WTC11 (cell line): ENCODE data around the gene KIFBP. TPM values are rescaled to one million over a fixed set of nuclear protein-coding genes. Genes with fewer than 3 reads are reported as not detected.

Experiments
- ATAC-seq: fragments of 200-7000 bp; cut with Tn5 transposase; 2 replicates; pipeline ENCODE4 v1.10.0; 2021; ENCODE audit warnings: mild to moderate bottlenecking, moderate library complexity
- CTCF ChIA-PET: fragments of 300-600 bp; sonication (Branson Sonifier 250); formaldehyde crosslinking; loops from one replicate; lab custom pipeline; 2021; ENCODE audit warnings: antibody characterized with exemption; lab: Charles Lee
- POLR2A ChIA-PET: fragments of 350-600 bp; sonication (Branson Sonifier 250); formaldehyde crosslinking; loops from one replicate; lab custom pipeline; 2021; ENCODE audit warnings: antibody characterized with exemption; lab: Charles Lee
- DNase-seq: peaks from one replicate; pipeline ENCODE4 v3.0.0; 2021; ENCODE audit warnings: low spot score
- H3K27ac Mint-ChIP-seq: 2 replicates; pipeline ENCODE4 v1.8.0; 2021; ENCODE audit warnings: mixed read lengths
- H3K27me3 Mint-ChIP-seq: 2 replicates; pipeline ENCODE4 v1.8.0; 2021; ENCODE audit warnings: low read depth, mild to moderate bottlenecking, moderate library complexity, mixed read lengths
- H3K36me3 Mint-ChIP-seq: 2 replicates; pipeline ENCODE4 v1.8.0; 2021; ENCODE audit warnings: mixed read lengths
- H3K4me1 Mint-ChIP-seq: 2 replicates; pipeline ENCODE4 v1.8.0; 2022; ENCODE audit warnings: mixed read lengths
- H3K4me3 Mint-ChIP-seq: 2 replicates; pipeline ENCODE4 v1.8.0; 2021; ENCODE audit warnings: mild to moderate bottlenecking, moderate library complexity, mixed read lengths
- H3K9me3 Mint-ChIP-seq: 2 replicates; pipeline ENCODE4 v1.8.0; 2021; ENCODE audit warnings: mixed read lengths
- CBFB ChIP-seq: sonication (generic); formaldehyde crosslinking; IDR thresholded peaks from 2 replicates; pipeline ENCODE4 v1.8.1; 2022; ENCODE audit warnings: mild to moderate bottlenecking, low read depth, missing genetic modification reagents
- CREB1 ChIP-seq: sonication (generic); formaldehyde crosslinking; IDR thresholded peaks from 2 replicates; pipeline ENCODE4 v1.8.0; 2023; ENCODE audit warnings: mild to moderate bottlenecking, missing genetic modification reagents
- GRHL2 ChIP-seq: fragments of 250-450 bp; sonication (Bioruptor Pico); IDR thresholded peaks from 2 replicates; pipeline ENCODE4 v1.8.0; 2022; ENCODE audit warnings: mild to moderate bottlenecking, moderate library complexity; ENCODE audit not compliant: insufficient replicate concordance, severe bottlenecking
- IRF2 ChIP-seq: sonication (generic); formaldehyde crosslinking; IDR thresholded peaks from 2 replicates; pipeline ENCODE4 v1.8.0; 2022; ENCODE audit warnings: low read depth, missing genetic modification reagents, borderline replicate concordance
- NFYB ChIP-seq: sonication (generic); formaldehyde crosslinking; conservative IDR thresholded peaks from 2 replicates; pipeline ENCODE4 v1.8.0; 2022; ENCODE audit warnings: low read depth, missing genetic modification reagents
- NR3C1 ChIP-seq: sonication (generic); formaldehyde crosslinking; conservative IDR thresholded peaks from 2 replicates; pipeline ENCODE4 v1.8.1; 2023; ENCODE audit warnings: low read depth, mild to moderate bottlenecking, missing genetic modification reagents
- SP1 ChIP-seq: sonication (generic); formaldehyde crosslinking; conservative IDR thresholded peaks from 2 replicates; pipeline ENCODE4 v1.8.1; 2022; ENCODE audit warnings: missing genetic modification reagents
- TEAD1 ChIP-seq: sonication (generic); formaldehyde crosslinking; IDR thresholded peaks from 2 replicates; pipeline ENCODE4 v1.8.0; 2022; ENCODE audit warnings: mild to moderate bottlenecking, missing genetic modification reagents
- TP53 ChIP-seq: sonication (generic); formaldehyde crosslinking; IDR thresholded peaks from 2 replicates; pipeline ENCODE4 v1.8.1; 2023; ENCODE audit warnings: mild to moderate bottlenecking, missing genetic modification reagents
- ZNF138 ChIP-seq: sonication (generic); formaldehyde crosslinking; conservative IDR thresholded peaks from 2 replicates; pipeline ENCODE4 v1.8.1; 2022; ENCODE audit warnings: mild to moderate bottlenecking, moderate library complexity, missing genetic modification reagents
- ZNF263 ChIP-seq: sonication (generic); formaldehyde crosslinking; IDR thresholded peaks from 2 replicates; pipeline ENCODE4 v1.8.1; 2022; ENCODE audit warnings: low read depth, mild to moderate bottlenecking, moderate library complexity, missing genetic modification reagents
- ZNF396 ChIP-seq: fragments of 250-450 bp; sonication (Bioruptor Pico); IDR thresholded peaks from 2 replicates; pipeline ENCODE4 v1.8.0; 2021; ENCODE audit warnings: mild to moderate bottlenecking, moderate library complexity, borderline replicate concordance
- ZNF671 ChIP-seq: fragments of 250-450 bp; sonication (Bioruptor Pico); IDR thresholded peaks from 2 replicates; pipeline ENCODE4 v1.8.0; 2021; ENCODE audit warnings: mild to moderate bottlenecking
- total RNA-seq: library from RNA; stranded (reverse); gene quantifications from 3 replicates; pipeline ENCODE4 v1.2.3, GENCODE V29; 2021
- TF ChIP-seq, protein P1 (sequence below): sonication (generic); formaldehyde crosslinking; IDR thresholded peaks from 2 replicates; pipeline ENCODE4 v1.8.0; 2023; ENCODE audit warnings: missing genetic modification reagents, mild to moderate bottlenecking, borderline replicate concordance
- TF ChIP-seq, protein P2 (sequence below): sonication (generic); formaldehyde crosslinking; IDR thresholded peaks from 2 replicates; pipeline ENCODE4 v1.8.1; 2022; ENCODE audit warnings: low read depth, mild to moderate bottlenecking, moderate library complexity, missing genetic modification reagents, borderline replicate concordance
- TF ChIP-seq, protein P3 (sequence below): sonication (generic); formaldehyde crosslinking; IDR thresholded peaks from 2 replicates; pipeline ENCODE4 v1.8.1; 2022; ENCODE audit warnings: mild to moderate bottlenecking, missing genetic modification reagents, moderate library complexity, borderline replicate concordance
- TF ChIP-seq, protein P4 (sequence below): sonication (generic); formaldehyde crosslinking; IDR thresholded peaks from 2 replicates; pipeline ENCODE4 v1.8.1; 2022; ENCODE audit warnings: mild to moderate bottlenecking, moderate library complexity, missing genetic modification reagents
- TF ChIP-seq, protein P5 (sequence below): sonication (generic); formaldehyde crosslinking; IDR thresholded peaks from 2 replicates; pipeline ENCODE4 v1.8.0; 2022; ENCODE audit warnings: mild to moderate bottlenecking, missing genetic modification reagents

KIFBP gene
- total RNA-seq, 1 experiment from 2014 or later: 31.2 TPM

DNA sequence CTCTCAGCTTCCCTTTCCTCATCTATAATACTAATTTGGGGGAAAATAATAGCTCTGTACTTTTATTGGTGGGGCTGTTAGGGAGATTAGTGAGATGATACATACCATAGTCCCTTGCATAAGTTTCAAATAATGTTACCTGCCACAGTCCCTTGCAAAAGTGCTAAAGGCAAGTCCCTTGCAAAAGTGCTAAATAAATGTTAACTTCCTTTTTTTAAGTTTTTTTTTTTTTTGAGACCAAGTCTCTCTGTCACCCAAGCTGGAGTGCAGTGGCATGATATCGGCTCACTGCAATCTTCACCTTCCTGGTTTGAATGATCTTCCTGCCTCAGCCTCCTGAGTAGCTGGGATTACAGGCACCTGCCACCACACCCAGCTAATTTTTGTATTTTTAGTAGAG, 55.9 kb downstream of the KIFBP start:
- Mint-ChIP-seq H3K27ac (no peak overlapping the region), H3K9me3 (no peaks in the 10 kb centered on the region), H3K4me1 (no peaks in the 10 kb centered on the region), H3K4me3 (no peak overlapping the region), H3K36me3 (no peaks in the 10 kb centered on the region), H3K27me3 (no peaks in the 10 kb centered on the region)
- ATAC-seq: no peak
- DNase-seq: no peak
- TF ChIP-seq, protein P1, sequence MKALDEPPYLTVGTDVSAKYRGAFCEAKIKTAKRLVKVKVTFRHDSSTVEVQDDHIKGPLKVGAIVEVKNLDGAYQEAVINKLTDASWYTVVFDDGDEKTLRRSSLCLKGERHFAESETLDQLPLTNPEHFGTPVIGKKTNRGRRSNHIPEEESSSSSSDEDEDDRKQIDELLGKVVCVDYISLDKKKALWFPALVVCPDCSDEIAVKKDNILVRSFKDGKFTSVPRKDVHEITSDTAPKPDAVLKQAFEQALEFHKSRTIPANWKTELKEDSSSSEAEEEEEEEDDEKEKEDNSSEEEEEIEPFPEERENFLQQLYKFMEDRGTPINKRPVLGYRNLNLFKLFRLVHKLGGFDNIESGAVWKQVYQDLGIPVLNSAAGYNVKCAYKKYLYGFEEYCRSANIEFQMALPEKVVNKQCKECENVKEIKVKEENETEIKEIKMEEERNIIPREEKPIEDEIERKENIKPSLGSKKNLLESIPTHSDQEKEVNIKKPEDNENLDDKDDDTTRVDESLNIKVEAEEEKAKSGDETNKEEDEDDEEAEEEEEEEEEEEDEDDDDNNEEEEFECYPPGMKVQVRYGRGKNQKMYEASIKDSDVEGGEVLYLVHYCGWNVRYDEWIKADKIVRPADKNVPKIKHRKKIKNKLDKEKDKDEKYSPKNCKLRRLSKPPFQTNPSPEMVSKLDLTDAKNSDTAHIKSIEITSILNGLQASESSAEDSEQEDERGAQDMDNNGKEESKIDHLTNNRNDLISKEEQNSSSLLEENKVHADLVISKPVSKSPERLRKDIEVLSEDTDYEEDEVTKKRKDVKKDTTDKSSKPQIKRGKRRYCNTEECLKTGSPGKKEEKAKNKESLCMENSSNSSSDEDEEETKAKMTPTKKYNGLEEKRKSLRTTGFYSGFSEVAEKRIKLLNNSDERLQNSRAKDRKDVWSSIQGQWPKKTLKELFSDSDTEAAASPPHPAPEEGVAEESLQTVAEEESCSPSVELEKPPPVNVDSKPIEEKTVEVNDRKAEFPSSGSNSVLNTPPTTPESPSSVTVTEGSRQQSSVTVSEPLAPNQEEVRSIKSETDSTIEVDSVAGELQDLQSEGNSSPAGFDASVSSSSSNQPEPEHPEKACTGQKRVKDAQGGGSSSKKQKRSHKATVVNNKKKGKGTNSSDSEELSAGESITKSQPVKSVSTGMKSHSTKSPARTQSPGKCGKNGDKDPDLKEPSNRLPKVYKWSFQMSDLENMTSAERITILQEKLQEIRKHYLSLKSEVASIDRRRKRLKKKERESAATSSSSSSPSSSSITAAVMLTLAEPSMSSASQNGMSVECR (CRISPR knock-in tag): no peak
- TF ChIP-seq, protein P2, sequence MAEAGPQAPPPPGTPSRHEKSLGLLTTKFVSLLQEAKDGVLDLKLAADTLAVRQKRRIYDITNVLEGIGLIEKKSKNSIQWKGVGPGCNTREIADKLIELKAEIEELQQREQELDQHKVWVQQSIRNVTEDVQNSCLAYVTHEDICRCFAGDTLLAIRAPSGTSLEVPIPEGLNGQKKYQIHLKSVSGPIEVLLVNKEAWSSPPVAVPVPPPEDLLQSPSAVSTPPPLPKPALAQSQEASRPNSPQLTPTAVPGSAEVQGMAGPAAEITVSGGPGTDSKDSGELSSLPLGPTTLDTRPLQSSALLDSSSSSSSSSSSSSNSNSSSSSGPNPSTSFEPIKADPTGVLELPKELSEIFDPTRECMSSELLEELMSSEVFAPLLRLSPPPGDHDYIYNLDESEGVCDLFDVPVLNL (CRISPR knock-in tag): no peak
- ChIA-PET POLR2A (interaction anchor here (0.6 kb wide), 1 partner anchor 123 kb away, joined by 3 read pairs; no protein-coding TSS in a partner anchor), CTCF (interaction anchor here (0.8 to 2.6 kb wide), 2 partner anchors 9 to 49 kb away, joined by 3 to 9 read pairs; no protein-coding TSS in a partner anchor)

DNA sequence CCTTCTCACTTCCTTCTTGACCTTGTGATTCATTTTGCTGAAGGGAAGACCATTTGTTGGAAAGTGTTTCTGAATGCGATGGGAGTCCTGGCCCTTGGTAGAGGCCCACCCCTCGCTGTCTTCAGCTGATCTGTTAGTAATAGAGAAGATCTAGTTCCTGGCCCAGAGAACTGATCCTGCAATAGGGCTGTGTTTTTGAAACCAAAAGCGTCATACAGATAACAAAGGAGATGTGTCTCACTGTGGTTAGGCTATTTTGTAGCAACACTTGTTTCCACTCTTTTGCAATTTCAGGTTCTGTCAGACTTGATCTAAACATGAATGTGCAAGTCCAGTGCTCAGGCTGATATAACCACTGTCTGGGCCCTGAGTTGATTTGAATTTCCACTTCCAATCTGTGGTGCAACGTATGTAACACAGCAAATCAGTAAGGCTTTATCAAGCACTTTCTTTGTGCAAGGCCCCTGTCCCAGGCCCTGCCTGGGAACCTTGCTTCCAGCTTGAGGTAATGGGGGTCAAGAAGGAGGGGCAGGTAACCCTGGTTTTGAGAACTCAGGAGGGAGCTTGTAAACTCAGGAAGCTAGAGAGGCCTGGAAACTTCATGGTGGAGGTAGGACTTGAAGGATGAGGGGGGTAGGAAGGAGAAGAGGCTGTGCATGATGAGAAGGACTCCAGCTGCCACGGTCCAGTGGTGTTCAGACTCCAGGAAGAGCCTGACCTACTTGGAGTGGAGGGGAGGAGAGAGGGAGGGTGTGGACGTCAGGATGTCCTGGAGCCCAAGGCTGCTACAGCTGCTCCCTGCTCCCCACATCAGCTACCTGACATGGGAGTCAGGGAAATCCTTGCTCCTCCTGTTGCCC, 57.1 kb downstream of the KIFBP start:
- Mint-ChIP-seq H3K27ac (no peak overlapping the region), H3K4me1 (no peaks in the 10 kb centered on the region), H3K27me3 (no peaks in the 10 kb centered on the region)
- ChIA-PET CTCF (interaction anchor here (0.8 to 2.6 kb wide), 2 partner anchors 8 to 48 kb away, joined by 3 to 9 read pairs; no protein-coding TSS in a partner anchor), POLR2A (no interaction called here)
- no peak for ATAC-seq
- DNase-seq: no peak
- TF ChIP-seq, protein P3, sequence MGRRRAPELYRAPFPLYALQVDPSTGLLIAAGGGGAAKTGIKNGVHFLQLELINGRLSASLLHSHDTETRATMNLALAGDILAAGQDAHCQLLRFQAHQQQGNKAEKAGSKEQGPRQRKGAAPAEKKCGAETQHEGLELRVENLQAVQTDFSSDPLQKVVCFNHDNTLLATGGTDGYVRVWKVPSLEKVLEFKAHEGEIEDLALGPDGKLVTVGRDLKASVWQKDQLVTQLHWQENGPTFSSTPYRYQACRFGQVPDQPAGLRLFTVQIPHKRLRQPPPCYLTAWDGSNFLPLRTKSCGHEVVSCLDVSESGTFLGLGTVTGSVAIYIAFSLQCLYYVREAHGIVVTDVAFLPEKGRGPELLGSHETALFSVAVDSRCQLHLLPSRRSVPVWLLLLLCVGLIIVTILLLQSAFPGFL (CRISPR knock-in tag): no peak
- TF ChIP-seq ZNF396 (CRISPR knock-in tag): no peak
- TF ChIP-seq ZNF263 (CRISPR knock-in tag): no peak
- no peak for TF ChIP-seq IRF2 (CRISPR knock-in tag)
- TF ChIP-seq, protein P4, sequence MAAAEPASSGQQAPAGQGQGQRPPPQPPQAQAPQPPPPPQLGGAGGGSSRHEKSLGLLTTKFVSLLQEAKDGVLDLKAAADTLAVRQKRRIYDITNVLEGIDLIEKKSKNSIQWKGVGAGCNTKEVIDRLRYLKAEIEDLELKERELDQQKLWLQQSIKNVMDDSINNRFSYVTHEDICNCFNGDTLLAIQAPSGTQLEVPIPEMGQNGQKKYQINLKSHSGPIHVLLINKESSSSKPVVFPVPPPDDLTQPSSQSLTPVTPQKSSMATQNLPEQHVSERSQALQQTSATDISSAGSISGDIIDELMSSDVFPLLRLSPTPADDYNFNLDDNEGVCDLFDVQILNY (CRISPR knock-in tag): no peak
- TF ChIP-seq SP1 (CRISPR knock-in tag): no peak
- TF ChIP-seq TEAD1 (CRISPR knock-in tag): no peak
- no peak for TF ChIP-seq ZNF138 (CRISPR knock-in tag)
- no peak for TF ChIP-seq GRHL2 (CRISPR knock-in tag)
- no peak for TF ChIP-seq ZNF671 (CRISPR knock-in tag)
- no peak for TF ChIP-seq NFYB (CRISPR knock-in tag)
- no peak for TF ChIP-seq NR3C1 (CRISPR knock-in tag)
- TF ChIP-seq, protein P5, sequence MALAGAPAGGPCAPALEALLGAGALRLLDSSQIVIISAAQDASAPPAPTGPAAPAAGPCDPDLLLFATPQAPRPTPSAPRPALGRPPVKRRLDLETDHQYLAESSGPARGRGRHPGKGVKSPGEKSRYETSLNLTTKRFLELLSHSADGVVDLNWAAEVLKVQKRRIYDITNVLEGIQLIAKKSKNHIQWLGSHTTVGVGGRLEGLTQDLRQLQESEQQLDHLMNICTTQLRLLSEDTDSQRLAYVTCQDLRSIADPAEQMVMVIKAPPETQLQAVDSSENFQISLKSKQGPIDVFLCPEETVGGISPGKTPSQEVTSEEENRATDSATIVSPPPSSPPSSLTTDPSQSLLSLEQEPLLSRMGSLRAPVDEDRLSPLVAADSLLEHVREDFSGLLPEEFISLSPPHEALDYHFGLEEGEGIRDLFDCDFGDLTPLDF (CRISPR knock-in tag): no peak
- TF ChIP-seq TP53 (CRISPR knock-in tag): no peak
- no peak for TF ChIP-seq CREB1
- TF ChIP-seq CBFB (CRISPR knock-in tag): no peak
- TF ChIP-seq, all 79 proteins: peak for 0
- Mint-ChIP-seq H3K4me3 (no peak overlapping the region), H3K36me3 (no peaks in the 10 kb centered on the region), H3K9me3 (no peaks in the 10 kb centered on the region)
